HEK293 (cell line): ENCODE results near the gene TRIM46.

Experiments
- GLI2 ChIP-seq: fragments of 450-650 bp; formaldehyde crosslinking; IDR thresholded peaks from 2 replicates; pipeline ENCODE4; 2017; ENCODE audit warnings: missing biosample characterization, missing genetic modification characterization, low read depth, borderline replicate concordance
- HOXD13 ChIP-seq: sonication (generic); formaldehyde crosslinking; IDR thresholded peaks from 2 replicates; pipeline ENCODE4 v1.8.0; 2022; ENCODE audit warnings: missing genetic modification reagents, borderline replicate concordance
- PRDM1 ChIP-seq: fragments of 450-650 bp; formaldehyde crosslinking; IDR thresholded peaks from 2 replicates; pipeline ENCODE4; 2016; ENCODE audit warnings: missing biosample characterization, missing genetic modification characterization
- RBAK ChIP-seq: fragments of 450-650 bp; formaldehyde crosslinking; IDR thresholded peaks from 2 replicates; pipeline ENCODE4 v1.5.1; 2016; ENCODE audit warnings: missing biosample characterization, missing genetic modification characterization
- ZBTB8A ChIP-seq: fragments of 450-650 bp; formaldehyde crosslinking; IDR thresholded peaks from 2 replicates; pipeline ENCODE4 v1.5.1; 2016; ENCODE audit warnings: missing biosample characterization, missing genetic modification characterization
- ZNF114 ChIP-seq: fragments of 450-650 bp; formaldehyde crosslinking; IDR thresholded peaks from 2 replicates; pipeline ENCODE4 v1.5.0; 2017; ENCODE audit warnings: missing biosample characterization, missing genetic modification characterization
- ZNF138 ChIP-seq: fragments of 450-650 bp; formaldehyde crosslinking; IDR thresholded peaks from 2 replicates; pipeline ENCODE4 v1.5.1; 2016; ENCODE audit warnings: missing biosample characterization, missing genetic modification characterization, borderline replicate concordance
- ZNF169 ChIP-seq: fragments of 450-650 bp; formaldehyde crosslinking; IDR thresholded peaks from 2 replicates; pipeline ENCODE4 v1.5.1; 2016; ENCODE audit warnings: missing biosample characterization, missing genetic modification characterization
- ZNF174 ChIP-seq: fragments of 450-650 bp; formaldehyde crosslinking; IDR thresholded peaks from 2 replicates; pipeline ENCODE4 v1.5.0; 2017; ENCODE audit warnings: missing biosample characterization, mild to moderate bottlenecking, missing genetic modification characterization
- ZNF221 ChIP-seq: fragments of 450-650 bp; formaldehyde crosslinking; IDR thresholded peaks from 2 replicates; pipeline ENCODE4 v1.5.1; 2017; ENCODE audit warnings: missing biosample characterization, missing genetic modification characterization, borderline replicate concordance
- ZNF366 ChIP-seq: fragments of 450-650 bp; formaldehyde crosslinking; conservative IDR thresholded peaks from 2 replicates; pipeline ENCODE4 v1.5.1; 2016; ENCODE audit warnings: missing biosample characterization, missing genetic modification characterization
- ZNF391 ChIP-seq: fragments of 450-650 bp; formaldehyde crosslinking; IDR thresholded peaks from 2 replicates; pipeline ENCODE4 v1.5.1; 2016; ENCODE audit warnings: low read depth, missing biosample characterization, missing genetic modification characterization, borderline replicate concordance
- ZNF416 ChIP-seq: fragments of 450-650 bp; formaldehyde crosslinking; IDR thresholded peaks from 2 replicates; pipeline ENCODE4 v1.5.1; 2016; ENCODE audit warnings: missing biosample characterization, missing genetic modification characterization
- ZNF48 ChIP-seq: fragments of 450-650 bp; formaldehyde crosslinking; IDR thresholded peaks from 2 replicates; pipeline ENCODE4 v1.5.1; 2016; ENCODE audit warnings: missing biosample characterization, missing genetic modification characterization
- ZNF549 ChIP-seq: fragments of 450-650 bp; IDR thresholded peaks from 2 replicates; pipeline ENCODE4 v1.5.1; 2018; ENCODE audit warnings: missing biosample characterization, missing genetic modification characterization, mild to moderate bottlenecking, inconsistent platforms, moderate library complexity
- ZNF610 ChIP-seq: fragments of 450-650 bp; formaldehyde crosslinking; IDR thresholded peaks from 2 replicates; pipeline ENCODE4 v1.5.1; 2016; ENCODE audit warnings: missing biosample characterization, missing genetic modification characterization, borderline replicate concordance
- TF ChIP-seq, protein P1 (sequence below): fragments of 450-650 bp; formaldehyde crosslinking; IDR thresholded peaks from 2 replicates; pipeline ENCODE4 v1.5.1; 2016; ENCODE audit warnings: missing biosample characterization, missing genetic modification characterization
- TF ChIP-seq, protein P2 (sequence below): fragments of 450-650 bp; formaldehyde crosslinking; IDR thresholded peaks from 2 replicates; pipeline ENCODE4 v1.5.1; 2016; ENCODE audit warnings: missing biosample characterization, missing genetic modification characterization
- TF ChIP-seq, protein P3 (sequence below): fragments of 450-650 bp; formaldehyde crosslinking; IDR thresholded peaks from 2 replicates; pipeline ENCODE4 v1.5.1; 2016; ENCODE audit warnings: missing biosample characterization, missing genetic modification characterization
- TF ChIP-seq, protein P4 (sequence below): fragments of 450-650 bp; formaldehyde crosslinking; IDR thresholded peaks from 2 replicates; pipeline ENCODE4 v1.5.1; 2017; ENCODE audit warnings: missing biosample characterization, missing genetic modification characterization
- TF ChIP-seq, protein P5 (sequence below): fragments of 450-650 bp; formaldehyde crosslinking; IDR thresholded peaks from 2 replicates; pipeline ENCODE4 v1.5.1; 2016; ENCODE audit warnings: missing biosample characterization, missing genetic modification characterization, borderline replicate concordance

The TRIM46 gene

DNA sequence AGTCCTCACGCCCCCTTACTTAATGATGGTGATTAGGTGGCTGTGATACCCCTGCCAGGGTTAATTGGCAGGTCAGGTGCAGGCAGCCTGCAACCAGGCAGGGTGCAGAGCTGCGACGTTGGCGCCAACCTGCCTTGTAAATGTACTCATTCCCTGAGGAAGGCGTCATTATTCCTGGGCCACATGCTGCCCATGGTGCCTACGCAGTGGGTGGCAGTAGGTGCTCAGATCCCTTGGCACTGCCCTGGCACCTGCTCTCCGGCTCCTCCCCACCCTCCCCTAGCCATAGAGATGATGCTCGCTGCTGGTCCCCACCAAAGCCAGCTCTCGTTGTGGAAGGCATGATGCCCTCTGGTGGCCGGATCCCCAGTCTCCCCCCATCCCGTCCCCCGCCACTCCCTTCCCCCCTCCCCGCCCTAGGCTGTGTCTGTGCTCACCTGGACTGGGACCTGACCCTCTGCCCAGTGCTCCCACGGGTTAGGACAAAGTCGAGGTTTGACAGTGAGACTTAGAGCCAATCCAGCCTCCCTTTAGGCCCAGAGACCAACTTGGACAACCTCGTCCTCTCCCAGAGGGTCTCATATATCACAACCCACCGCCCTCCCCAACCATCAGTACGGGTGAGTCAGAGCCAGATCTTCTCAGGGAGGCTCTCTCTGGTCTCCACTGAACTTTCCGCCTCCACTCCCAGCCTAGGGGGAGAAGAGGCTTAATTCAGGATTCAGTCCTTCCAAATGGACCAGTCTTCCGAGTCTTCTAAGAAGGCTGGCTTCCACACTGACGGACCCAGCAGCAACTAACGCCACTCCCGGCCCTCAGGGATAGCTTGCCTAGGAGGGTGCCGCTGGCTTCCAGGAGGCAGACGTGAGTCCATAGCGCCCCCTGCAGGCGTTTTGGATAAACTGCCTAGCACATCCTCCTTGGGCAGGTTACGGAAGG lies 6.2 kb upstream of the TRIM46 start (continued):
- TF ChIP-seq, protein P1, sequence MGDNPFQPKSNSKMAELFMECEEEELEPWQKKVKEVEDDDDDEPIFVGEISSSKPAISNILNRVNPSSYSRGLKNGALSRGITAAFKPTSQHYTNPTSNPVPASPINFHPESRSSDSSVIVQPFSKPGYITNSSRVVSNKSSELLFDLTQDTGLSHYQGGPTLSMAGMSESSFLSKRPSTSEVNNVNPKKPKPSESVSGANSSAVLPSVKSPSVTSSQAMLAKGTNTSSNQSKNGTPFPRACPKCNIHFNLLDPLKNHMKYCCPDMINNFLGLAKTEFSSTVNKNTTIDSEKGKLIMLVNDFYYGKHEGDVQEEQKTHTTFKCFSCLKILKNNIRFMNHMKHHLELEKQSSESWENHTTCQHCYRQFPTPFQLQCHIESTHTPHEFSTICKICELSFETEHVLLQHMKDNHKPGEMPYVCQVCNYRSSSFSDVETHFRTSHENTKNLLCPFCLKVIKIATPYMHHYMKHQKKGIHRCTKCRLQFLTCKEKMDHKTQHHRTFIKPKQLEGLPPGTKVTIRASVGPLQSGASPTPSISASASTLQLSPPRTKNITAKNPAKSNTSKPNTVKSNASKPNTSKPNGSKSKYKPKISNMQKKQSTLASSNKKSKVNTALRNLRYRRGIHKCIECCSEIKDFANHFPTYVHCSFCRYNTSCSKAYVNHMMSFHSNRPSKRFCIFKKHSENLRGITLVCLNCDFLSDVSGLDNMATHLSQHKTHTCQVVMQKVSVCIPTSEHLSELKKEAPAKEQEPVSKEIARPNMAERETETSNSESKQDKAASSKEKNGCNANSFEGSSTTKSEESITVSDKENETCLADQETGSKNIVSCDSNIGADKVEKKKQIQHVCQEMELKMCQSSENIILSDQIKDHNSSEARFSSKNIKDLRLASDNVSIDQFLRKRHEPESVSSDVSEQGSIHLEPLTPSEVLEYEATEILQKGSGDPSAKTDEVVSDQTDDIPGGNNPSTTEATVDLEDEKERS (tag by site-specific recombination), result no peak
- no peak for TF ChIP-seq ZNF416 (tag by site-specific recombination)
- TF ChIP-seq, protein P2, sequence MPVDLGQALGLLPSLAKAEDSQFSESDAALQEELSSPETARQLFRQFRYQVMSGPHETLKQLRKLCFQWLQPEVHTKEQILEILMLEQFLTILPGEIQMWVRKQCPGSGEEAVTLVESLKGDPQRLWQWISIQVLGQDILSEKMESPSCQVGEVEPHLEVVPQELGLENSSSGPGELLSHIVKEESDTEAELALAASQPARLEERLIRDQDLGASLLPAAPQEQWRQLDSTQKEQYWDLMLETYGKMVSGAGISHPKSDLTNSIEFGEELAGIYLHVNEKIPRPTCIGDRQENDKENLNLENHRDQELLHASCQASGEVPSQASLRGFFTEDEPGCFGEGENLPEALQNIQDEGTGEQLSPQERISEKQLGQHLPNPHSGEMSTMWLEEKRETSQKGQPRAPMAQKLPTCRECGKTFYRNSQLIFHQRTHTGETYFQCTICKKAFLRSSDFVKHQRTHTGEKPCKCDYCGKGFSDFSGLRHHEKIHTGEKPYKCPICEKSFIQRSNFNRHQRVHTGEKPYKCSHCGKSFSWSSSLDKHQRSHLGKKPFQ (tag by site-specific recombination), result no peak
- TF ChIP-seq HOXD13 (CRISPR knock-in tag), result no peak
- no peak for TF ChIP-seq GLI2
- no peak for TF ChIP-seq ZNF138 (tag by site-specific recombination)
- no peak for TF ChIP-seq ZNF48 (tag by site-specific recombination)
- no peak for TF ChIP-seq ZNF549
- TF ChIP-seq, protein P3, sequence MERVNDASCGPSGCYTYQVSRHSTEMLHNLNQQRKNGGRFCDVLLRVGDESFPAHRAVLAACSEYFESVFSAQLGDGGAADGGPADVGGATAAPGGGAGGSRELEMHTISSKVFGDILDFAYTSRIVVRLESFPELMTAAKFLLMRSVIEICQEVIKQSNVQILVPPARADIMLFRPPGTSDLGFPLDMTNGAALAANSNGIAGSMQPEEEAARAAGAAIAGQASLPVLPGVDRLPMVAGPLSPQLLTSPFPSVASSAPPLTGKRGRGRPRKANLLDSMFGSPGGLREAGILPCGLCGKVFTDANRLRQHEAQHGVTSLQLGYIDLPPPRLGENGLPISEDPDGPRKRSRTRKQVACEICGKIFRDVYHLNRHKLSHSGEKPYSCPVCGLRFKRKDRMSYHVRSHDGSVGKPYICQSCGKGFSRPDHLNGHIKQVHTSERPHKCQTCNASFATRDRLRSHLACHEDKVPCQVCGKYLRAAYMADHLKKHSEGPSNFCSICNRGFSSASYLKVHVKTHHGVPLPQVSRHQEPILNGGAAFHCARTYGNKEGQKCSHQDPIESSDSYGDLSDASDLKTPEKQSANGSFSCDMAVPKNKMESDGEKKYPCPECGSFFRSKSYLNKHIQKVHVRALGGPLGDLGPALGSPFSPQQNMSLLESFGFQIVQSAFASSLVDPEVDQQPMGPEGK (tag by site-specific recombination), result peak; percentile 70
- TF ChIP-seq ZNF114 (tag by site-specific recombination), result no peak
- TF ChIP-seq, protein P4, sequence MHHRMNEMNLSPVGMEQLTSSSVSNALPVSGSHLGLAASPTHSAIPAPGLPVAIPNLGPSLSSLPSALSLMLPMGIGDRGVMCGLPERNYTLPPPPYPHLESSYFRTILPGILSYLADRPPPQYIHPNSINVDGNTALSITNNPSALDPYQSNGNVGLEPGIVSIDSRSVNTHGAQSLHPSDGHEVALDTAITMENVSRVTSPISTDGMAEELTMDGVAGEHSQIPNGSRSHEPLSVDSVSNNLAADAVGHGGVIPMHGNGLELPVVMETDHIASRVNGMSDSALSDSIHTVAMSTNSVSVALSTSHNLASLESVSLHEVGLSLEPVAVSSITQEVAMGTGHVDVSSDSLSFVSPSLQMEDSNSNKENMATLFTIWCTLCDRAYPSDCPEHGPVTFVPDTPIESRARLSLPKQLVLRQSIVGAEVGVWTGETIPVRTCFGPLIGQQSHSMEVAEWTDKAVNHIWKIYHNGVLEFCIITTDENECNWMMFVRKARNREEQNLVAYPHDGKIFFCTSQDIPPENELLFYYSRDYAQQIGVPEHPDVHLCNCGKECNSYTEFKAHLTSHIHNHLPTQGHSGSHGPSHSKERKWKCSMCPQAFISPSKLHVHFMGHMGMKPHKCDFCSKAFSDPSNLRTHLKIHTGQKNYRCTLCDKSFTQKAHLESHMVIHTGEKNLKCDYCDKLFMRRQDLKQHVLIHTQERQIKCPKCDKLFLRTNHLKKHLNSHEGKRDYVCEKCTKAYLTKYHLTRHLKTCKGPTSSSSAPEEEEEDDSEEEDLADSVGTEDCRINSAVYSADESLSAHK (tag by site-specific recombination), result no peak
- TF ChIP-seq ZNF366, result 0 out of 2 replicates have a peak, but pooled peaks have one; percentile 18
- TF ChIP-seq ZNF610 (tag by site-specific recombination), result no peak
- no peak for TF ChIP-seq ZNF221 (tag by site-specific recombination)
- TF ChIP-seq ZNF391 (tag by site-specific recombination), result no peak
- no peak for TF ChIP-seq ZNF174 (tag by site-specific recombination)
- TF ChIP-seq, protein P5, sequence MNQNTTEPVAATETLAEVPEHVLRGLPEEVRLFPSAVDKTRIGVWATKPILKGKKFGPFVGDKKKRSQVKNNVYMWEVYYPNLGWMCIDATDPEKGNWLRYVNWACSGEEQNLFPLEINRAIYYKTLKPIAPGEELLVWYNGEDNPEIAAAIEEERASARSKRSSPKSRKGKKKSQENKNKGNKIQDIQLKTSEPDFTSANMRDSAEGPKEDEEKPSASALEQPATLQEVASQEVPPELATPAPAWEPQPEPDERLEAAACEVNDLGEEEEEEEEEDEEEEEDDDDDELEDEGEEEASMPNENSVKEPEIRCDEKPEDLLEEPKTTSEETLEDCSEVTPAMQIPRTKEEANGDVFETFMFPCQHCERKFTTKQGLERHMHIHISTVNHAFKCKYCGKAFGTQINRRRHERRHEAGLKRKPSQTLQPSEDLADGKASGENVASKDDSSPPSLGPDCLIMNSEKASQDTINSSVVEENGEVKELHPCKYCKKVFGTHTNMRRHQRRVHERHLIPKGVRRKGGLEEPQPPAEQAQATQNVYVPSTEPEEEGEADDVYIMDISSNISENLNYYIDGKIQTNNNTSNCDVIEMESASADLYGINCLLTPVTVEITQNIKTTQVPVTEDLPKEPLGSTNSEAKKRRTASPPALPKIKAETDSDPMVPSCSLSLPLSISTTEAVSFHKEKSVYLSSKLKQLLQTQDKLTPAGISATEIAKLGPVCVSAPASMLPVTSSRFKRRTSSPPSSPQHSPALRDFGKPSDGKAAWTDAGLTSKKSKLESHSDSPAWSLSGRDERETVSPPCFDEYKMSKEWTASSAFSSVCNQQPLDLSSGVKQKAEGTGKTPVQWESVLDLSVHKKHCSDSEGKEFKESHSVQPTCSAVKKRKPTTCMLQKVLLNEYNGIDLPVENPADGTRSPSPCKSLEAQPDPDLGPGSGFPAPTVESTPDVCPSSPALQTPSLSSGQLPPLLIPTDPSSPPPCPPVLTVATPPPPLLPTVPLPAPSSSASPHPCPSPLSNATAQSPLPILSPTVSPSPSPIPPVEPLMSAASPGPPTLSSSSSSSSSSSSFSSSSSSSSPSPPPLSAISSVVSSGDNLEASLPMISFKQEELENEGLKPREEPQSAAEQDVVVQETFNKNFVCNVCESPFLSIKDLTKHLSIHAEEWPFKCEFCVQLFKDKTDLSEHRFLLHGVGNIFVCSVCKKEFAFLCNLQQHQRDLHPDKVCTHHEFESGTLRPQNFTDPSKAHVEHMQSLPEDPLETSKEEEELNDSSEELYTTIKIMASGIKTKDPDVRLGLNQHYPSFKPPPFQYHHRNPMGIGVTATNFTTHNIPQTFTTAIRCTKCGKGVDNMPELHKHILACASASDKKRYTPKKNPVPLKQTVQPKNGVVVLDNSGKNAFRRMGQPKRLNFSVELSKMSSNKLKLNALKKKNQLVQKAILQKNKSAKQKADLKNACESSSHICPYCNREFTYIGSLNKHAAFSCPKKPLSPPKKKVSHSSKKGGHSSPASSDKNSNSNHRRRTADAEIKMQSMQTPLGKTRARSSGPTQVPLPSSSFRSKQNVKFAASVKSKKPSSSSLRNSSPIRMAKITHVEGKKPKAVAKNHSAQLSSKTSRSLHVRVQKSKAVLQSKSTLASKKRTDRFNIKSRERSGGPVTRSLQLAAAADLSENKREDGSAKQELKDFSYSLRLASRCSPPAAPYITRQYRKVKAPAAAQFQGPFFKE (tag by site-specific recombination), result no peak
- no peak for TF ChIP-seq RBAK
- no peak for TF ChIP-seq PRDM1 (tag by site-specific recombination)
- peak; percentile 16; the same call in 1 of the 2 replicates for TF ChIP-seq ZBTB8A
- no peak for TF ChIP-seq ZNF169 (tag by site-specific recombination)
